ENCODE results near the gene DLK1. TPM values are rescaled to one million over a fixed set of nuclear protein-coding genes. Genes with fewer than 3 reads are reported as not detected.

The DLK1 gene
- total and polyA plus RNA-seq, 2 of the 13 experiments (the other 11 are each of a cell fraction or from before 2014, with no cell fraction given) = 95.5 to 312 TPM

DNA sequence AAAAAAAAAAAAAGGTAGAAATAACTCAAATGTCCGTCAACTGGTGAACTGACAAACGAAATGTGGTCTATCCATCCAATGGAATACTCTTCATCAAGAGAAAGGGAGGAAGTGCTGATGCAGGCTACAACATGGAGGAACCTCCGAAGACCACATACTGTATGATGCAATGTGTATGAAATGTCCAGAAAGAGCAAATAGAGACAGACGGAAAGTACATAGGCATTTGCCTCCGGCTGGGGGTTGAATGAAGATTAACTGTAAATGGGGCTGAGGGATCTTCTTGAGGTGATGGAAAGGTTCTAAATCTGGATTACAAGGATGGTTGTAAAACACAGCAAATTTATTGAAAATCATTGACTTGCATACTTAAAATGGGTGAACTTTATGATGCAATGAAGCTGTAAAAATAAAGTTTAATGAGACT, 35.4 kb downstream of the DLK1 start (continued):
- TF ChIP-seq MIER2 (CRISPR knock-in tag; IDR thresholded peaks at IDR 0.05) = peak; percentile 35; the same call in 1 of the 2 replicates
- TF ChIP-seq ZNF331 (CRISPR knock-in tag; IDR thresholded peaks at IDR 0.05) = peak; percentile 65; the same call in 1 of the 2 replicates
- TF ChIP-seq ZNF441 (CRISPR knock-in tag; IDR thresholded peaks at IDR 0.05; ENCODE audit: borderline replicate concordance) = no peak
- peak; percentile 79 for TF ChIP-seq ZMYM4 (CRISPR knock-in tag; IDR thresholded peaks at IDR 0.05)
- peak; percentile 86 for TF ChIP-seq KAT8 (CRISPR knock-in tag; IDR thresholded peaks at IDR 0.05)
- no peak for TF ChIP-seq ZNF607 (CRISPR knock-in tag; IDR thresholded peaks at IDR 0.05; ENCODE audit: borderline replicate concordance)
- TF ChIP-seq ZFP90 (CRISPR knock-in tag; IDR thresholded peaks at IDR 0.05; ENCODE audit: borderline replicate concordance) = no peak
- TF ChIP-seq HNF4A (CRISPR knock-in tag; IDR thresholded peaks at IDR 0.05) = peak; percentile 50; the same call in 1 of the 2 replicates
- TF ChIP-seq TSC22D2 (CRISPR knock-in tag; IDR thresholded peaks at IDR 0.05; ENCODE audit: borderline replicate concordance) = no peak
- TF ChIP-seq FOXA1 (IDR thresholded peaks at IDR 0.05) = no peak
- TF ChIP-seq FOXA1 (CRISPR knock-in tag; IDR thresholded peaks at IDR 0.05) = peak; percentile 89
- TF ChIP-seq ATF2 (CRISPR knock-in tag; IDR thresholded peaks at IDR 0.05) = peak; percentile 88
- no peak for TF ChIP-seq EED (CRISPR knock-in tag; IDR thresholded peaks at IDR 0.05)
- TF ChIP-seq, protein P1, sequence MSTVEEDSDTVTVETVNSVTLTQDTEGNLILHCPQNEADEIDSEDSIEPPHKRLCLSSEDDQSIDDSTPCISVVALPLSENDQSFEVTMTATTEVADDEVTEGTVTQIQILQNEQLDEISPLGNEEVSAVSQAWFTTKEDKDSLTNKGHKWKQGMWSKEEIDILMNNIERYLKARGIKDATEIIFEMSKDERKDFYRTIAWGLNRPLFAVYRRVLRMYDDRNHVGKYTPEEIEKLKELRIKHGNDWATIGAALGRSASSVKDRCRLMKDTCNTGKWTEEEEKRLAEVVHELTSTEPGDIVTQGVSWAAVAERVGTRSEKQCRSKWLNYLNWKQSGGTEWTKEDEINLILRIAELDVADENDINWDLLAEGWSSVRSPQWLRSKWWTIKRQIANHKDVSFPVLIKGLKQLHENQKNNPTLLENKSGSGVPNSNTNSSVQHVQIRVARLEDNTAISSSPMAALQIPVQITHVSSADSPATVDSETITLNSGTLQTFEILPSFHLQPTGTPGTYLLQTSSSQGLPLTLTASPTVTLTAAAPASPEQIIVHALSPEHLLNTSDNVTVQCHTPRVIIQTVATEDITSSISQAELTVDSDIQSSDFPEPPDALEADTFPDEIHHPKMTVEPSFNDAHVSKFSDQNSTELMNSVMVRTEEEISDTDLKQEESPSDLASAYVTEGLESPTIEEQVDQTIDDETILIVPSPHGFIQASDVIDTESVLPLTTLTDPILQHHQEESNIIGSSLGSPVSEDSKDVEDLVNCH (CRISPR knock-in tag; IDR thresholded peaks at IDR 0.05) = no peak
- TF ChIP-seq MAFF (IDR thresholded peaks at IDR 0.05; ENCODE audit: low read depth, low read length) = 0 out of 2 replicates have a peak, but pooled peaks have one; percentile 6
- TF ChIP-seq KLF11 (CRISPR knock-in tag; IDR thresholded peaks at IDR 0.05) = 0 out of 2 replicates have a peak, but pooled peaks have one; percentile 43
- TF ChIP-seq HOXA7 (CRISPR knock-in tag; IDR thresholded peaks at IDR 0.05) = no peak
- TF ChIP-seq, protein P2, sequence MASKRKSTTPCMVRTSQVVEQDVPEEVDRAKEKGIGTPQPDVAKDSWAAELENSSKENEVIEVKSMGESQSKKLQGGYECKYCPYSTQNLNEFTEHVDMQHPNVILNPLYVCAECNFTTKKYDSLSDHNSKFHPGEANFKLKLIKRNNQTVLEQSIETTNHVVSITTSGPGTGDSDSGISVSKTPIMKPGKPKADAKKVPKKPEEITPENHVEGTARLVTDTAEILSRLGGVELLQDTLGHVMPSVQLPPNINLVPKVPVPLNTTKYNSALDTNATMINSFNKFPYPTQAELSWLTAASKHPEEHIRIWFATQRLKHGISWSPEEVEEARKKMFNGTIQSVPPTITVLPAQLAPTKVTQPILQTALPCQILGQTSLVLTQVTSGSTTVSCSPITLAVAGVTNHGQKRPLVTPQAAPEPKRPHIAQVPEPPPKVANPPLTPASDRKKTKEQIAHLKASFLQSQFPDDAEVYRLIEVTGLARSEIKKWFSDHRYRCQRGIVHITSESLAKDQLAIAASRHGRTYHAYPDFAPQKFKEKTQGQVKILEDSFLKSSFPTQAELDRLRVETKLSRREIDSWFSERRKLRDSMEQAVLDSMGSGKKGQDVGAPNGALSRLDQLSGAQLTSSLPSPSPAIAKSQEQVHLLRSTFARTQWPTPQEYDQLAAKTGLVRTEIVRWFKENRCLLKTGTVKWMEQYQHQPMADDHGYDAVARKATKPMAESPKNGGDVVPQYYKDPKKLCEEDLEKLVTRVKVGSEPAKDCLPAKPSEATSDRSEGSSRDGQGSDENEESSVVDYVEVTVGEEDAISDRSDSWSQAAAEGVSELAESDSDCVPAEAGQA (IDR thresholded peaks at IDR 0.05; ENCODE audit: low read depth) = 0 out of 2 replicates have a peak, but pooled peaks have one; percentile 44
- TF ChIP-seq, protein P2 (CRISPR knock-in tag; IDR thresholded peaks at IDR 0.05; ENCODE audit: borderline replicate concordance) = no peak
- no peak for TF ChIP-seq ZNF460 (CRISPR knock-in tag; IDR thresholded peaks at IDR 0.05; ENCODE audit: borderline replicate concordance)
- TF ChIP-seq PAX8 (CRISPR knock-in tag; IDR thresholded peaks at IDR 0.05; ENCODE audit: borderline replicate concordance) = no peak
- TF ChIP-seq ZNF253 (CRISPR knock-in tag; IDR thresholded peaks at IDR 0.05; ENCODE audit: borderline replicate concordance) = no peak
- TF ChIP-seq SOX5 (CRISPR knock-in tag; IDR thresholded peaks at IDR 0.05; ENCODE audit: borderline replicate concordance) = peak; percentile 38; the same call in 1 of the 2 replicates
- no peak for TF ChIP-seq ZNF652 (CRISPR knock-in tag; IDR thresholded peaks at IDR 0.05; ENCODE audit: borderline replicate concordance, low read depth)
